ENCODE data around the gene ESPN.

GRCh38 chr1:6483761-6484117 is 59.2 kb downstream of the ESPN start:
- no peak for TF ChIP-seq POLR2A (IDR thresholded peaks at IDR 0.05; ENCODE audit: low read depth, low read length)
- TF ChIP-seq POLR2AphosphoS5 (IDR thresholded peaks at IDR 0.05; ENCODE audit: low read depth, low read length): no peak
- no peak for TF ChIP-seq TAF1 (IDR thresholded peaks at IDR 0.05; ENCODE audit: low read depth, low read length)
- TF ChIP-seq PAX5 (IDR thresholded peaks at IDR 0.05; ENCODE audit: insufficient read depth, low read length, severe bottlenecking): no peak

Measured in GM12891 (cell line).